GM19328 (cell line): Measurements from ENCODE around the gene AFF3.
"Not testable (repeated sequence)": the region's sequence is repeated elsewhere in the genome, so short reads cannot be mapped to it uniquely, and the experiment has no call there.

ENCODE experiments used
- ATAC-seq: cut with Tn5 transposase; IDR thresholded peaks from one replicate; pipeline ENCODE4 v1.9.1; 2021; ENCODE audit warnings: mild to moderate bottlenecking, moderate library complexity; ENCODE audit not compliant: unreplicated experiment

Gene AFF3

DNA sequence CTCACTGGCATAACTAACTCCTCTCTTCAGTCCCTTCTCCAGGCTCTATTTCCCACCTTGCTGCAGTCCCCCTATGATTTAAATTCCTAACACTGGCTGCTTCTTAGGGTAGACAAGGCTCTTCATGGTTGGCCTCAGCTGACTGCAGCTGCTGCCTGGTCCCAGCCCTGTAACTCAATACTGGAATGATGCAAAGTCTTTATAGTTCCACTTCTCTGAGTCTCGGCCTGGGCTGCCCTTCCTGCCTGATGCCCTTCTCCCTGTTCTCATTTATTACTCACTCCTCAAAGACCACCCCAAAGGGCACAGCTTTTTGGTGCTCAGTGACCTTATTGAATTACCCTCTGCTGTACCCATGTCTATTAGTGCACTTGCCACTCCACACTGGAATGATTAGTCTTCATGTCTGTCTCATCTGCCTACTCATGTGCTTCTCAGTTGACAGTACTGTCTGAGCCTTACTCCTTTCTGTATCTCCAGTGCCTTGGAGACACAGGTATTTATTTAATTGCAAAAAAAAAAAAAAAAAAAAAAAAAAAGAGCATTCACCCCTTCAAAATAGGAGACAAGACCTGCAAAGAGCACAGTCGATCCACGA, 453.1 kb downstream of the AFF3 start:
- no peak for ATAC-seq

DNA sequence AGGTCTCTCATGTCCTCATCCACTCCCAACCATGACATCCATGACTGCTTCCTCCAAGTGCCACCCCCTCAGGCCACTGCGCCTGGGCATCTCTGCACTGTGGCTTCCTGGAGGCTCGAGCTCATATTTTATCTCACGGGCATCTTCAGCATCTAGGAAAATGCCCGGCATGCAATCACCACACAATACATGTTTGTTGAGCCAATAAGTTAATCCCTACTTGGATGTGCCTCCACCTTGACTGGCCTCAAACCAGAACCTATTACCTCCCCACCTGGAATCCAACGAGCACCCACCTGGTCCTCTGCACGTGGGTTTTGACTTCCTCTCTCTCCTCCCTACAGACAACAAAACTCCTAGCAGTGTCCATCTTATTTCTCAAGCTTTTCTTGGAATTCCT, 453.7 kb downstream of the AFF3 start:
- ATAC-seq: no peak

DNA sequence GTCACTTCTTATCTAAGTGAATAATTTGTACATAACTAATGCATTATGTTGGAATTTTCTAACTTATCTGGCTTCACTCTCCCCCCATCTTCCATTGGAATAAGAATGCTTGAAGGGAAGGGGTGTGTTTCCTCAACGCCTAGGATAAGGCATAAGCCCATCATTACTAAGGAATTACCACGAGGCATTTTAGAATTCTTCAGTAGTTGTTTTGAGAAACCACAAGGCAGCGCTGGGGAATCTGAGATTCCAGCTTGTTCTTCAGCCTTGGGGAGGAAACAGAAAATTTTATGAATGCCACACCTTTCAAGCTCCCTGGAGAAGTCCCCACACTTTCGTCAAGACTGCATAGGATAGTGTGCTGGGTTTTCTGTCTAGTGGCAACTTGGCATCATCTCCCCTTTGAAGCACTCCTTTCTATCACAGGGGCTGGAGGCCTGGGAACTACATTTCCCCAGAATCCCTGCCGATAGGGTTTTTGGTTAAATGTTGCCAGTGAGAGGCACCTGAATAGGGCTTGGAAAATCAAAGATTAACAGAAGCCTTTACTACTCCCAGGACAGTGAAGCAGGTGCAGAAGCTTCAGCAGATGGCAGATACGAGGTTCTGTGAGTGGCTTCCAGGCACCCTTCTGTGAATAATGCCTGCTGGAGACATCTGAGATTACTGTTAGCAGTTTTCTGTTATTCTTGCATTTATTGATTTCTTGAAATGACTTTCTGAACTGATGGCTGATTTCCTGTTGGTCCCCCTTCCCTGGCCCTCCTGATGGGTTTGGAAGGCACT, 459.9 kb downstream of the AFF3 start:
- no peak for ATAC-seq

DNA sequence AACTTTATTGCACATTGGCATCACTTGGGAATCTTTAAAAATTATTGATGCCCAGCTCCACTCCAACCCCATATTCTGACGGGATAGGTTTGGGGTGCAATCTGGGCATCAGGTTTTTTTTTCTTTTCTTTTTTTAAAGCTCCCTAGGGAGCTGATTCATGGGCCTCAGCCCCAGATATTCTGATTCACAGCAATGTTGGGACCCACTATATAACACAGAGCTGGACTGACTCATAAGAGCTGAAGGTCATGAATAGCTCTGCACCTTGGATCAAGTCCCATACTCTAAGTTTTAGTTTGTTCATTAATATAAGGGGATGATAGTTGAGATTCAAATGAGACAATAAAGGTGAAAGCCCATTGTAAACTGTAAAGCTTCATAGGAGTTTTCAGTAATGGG, 461.4 kb downstream of the AFF3 start:
- ATAC-seq: no peak

DNA sequence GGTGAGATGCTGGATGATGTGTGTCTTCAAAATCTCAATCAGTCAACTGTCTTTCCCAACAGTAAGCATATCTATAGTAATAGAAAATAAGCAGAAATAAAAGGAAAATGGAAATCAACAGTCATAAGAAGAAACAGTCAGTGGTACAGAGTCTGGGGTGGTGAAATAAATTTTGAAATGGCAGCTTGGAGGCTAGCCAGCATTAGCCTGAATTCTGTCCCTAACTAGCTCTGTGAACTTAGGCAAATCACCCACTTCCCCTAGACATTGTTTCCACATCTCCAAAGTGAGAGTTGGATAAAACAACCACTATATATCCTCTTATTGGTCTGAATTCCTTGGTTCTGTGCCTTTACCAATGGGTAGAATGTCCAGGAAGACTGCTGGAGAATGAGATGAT, 462.9 kb downstream of the AFF3 start:
- ATAC-seq: no peak

DNA sequence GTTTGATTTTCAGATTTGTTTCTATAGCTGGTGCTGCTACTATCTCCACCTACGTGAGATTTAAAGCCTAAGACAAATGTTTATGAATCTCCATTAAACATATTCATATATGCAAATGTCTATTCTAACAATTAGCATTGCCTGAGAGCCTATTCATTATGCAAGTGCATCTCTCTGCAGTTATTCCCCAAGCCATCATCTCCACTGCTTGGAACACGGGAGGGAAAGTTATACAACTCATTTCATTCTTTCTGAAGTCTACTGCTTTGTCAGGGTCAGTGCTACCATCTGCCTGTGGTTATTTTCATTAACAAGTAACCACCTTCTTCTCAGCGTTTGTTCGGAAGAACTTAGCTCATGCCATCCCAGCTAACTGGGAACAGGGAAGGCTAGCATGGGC, 463.8 kb downstream of the AFF3 start:
- ATAC-seq: no peak

DNA sequence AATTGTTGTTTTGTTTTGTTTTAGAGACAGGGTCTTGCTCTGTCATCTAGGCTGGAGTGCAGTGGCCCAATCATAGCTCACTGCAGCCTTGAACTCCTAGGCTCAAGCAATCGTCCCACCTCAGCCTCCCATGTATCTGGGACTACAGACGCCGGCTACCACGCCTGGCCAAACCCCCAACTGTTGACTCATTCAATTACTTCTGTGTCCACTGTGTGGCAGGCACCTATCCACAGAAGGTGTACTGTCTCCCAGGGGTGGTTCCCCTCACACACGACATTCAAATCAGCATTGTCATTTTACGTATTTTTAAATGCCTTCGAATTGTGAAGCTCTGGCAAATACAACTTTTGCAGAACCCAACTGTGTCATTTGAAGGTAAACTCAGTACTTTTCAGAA, 464.6 kb downstream of the AFF3 start:
- ATAC-seq: no peak

DNA sequence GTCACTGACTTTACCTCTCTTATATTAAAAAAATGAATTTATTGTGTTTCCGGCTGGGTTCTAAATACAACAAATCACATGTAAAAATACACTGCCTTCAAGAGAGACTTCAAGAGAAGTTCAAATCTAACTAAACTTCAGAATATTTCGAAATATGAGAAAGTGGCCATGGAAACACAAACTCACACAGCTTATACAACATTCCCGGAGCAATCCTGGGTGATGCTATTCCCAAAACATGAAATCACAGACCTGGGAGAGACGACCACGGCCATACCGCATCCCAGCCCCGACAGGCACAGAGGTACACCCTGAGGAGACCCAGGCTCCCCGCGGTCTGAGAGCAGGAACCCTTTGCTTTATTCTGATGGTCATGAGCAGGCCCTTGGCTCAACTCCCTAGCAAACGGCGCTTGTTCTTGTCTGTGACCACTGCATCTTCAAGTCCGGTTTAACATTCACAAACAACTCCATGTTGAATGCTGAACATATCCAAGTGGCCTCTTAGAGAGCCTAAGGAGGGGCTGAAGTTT, 467.2 kb downstream of the AFF3 start:
- ATAC-seq: no peak

DNA sequence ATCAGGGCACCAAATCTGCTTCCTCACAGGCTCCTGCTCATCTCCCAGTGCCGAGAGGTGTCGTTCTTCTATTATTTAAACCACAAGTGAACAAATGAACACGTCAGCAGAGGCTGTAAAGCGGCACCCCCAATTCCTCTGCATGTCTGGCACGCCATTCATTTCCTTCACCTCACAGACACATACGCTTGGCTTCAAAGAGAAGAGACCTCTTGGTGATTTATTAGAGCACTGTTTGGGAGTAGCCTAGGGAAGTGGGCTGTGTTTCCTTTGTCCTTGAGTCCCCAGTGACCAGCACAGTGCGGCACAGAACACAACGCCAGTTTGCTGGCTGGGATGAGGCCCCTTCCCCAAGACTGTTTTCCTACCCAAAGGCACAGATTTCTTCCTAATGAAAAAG, 468.3 kb downstream of the AFF3 start:
- ATAC-seq: no peak

DNA sequence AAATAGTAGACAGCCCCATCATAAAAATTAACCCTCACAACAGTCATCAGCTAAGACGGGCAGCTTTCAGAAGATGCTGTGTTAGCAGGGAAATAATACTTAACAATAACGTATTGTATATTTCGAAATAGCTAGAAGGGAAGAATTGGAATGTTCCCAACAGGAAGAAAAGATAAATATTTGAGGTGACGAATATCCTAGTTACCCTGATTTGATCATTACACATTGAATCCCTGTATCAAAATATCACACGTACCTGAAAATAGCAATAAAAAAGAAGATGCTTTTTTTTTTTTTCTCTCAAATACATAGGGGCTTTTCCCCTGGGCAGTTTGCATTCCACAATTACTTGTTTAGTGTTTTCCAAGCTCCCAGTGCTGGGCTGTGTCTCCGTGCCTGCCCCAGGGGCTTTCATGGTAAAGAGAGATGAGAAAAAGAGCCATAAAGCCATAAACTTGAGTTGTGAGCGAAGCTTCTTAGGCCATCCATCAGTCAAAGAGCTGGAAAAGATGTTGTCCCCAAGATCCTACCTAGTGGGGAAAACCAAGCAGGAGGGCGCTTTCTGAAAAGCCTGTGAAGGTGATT, 469.5 kb downstream of the AFF3 start:
- no peak for ATAC-seq

DNA sequence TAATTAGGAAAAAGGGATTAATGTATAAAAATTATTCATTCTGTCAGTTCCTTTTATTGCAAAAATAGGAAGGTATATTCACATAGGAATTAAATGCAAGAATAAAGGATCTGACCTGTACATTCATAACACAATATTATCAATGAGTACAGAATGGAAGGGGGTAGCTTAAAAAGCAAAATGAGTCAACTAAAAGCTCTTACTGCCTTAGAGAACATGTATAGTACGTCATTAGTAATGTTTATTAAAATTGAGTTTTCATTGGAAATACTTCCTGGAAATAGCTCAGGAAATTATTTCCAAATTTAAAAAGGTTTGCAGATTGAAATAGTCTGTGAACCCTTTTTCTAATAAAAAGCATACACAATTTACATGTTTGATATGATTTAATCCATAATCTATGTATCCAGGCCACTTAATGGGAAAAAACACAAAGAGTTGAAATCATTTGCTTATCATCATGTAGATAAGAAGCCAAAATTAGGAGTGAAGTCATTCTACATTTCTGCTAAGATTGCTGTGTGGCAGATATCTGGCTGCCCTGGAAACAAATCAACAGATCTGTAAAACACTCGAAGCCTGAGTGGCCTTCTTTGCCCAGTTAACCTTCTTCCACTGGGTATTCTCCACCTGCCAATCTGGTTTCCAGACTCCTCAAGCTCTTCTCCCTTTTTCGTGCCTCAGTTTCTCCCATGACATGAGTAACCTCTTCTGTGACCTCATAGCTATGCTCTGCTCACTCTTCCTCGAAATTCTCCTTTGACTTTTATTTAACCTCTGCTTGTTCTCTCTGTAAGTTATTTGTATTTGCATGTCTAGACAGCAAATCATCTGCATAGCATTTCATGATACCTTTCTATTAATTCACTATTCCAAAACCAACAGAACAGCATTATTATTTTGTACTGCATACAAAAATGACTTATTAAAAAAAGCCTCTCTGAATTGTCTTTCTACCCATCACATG, 471.3 kb downstream of the AFF3 start:
- no peak for ATAC-seq

DNA sequence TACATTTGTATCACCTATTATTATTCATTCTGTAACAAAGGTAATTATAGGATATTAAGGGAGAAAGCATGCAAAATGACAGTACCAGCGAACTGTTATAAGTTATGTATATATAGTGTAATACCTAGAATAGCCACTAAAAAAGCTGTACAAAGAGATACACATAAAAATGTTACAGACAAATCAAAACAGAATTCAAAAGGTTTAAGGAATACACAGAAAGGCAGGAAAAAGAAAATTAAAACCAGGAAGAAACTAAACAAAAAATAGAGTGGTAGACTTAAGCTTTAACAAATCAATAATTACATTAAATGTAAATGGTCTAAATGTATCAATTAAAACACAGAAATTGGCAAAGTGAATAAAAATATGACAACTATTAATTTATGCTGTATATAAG, 476.1 kb downstream of the AFF3 start:
- no peak for ATAC-seq

DNA sequence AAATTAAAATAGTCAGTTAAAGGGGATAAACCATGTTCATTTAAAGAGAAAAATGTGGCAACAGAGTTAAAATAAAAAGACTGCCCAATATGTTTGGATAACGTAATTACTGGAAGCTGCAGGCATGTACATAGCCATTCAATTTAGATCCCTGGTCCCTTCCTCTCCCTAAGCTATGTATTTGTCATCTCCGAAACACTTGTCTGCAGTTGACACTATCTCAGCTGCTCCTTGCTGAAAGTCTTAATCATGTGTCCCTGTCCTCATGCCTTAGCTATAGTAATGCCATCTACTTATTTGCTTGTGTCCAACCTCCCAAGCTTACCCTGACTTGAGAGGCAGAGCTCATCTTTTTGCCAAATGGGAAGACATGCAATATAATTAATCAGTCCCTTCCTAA, 478.7 kb downstream of the AFF3 start:
- ATAC-seq: no peak

DNA sequence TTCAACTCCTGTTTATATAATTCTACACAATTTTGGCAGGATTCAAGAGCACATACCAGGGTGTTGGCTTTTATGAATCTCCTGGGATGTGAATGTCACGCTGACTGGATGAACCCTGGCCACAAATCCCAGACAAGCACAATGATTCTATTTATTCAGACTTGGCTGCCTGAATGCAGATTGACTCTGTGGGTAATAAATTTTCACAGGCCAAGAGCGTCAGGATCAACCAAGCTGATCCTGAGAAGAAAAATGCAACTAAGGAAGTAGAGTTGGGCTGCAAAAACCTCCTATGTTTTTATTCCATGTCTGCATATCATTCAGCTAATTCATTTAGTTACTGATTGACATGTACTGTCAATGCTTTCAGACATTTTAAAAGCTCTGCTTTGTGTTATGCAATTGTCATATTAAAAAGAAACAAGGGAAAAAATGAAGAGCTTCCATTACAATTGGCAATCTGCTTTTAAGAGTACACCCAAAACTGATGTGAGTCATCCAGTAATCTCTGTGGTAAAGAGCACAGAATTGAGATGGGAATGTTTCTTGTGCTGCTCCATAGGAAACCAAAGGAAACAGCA, 479.5 kb downstream of the AFF3 start:
- ATAC-seq: no peak

DNA sequence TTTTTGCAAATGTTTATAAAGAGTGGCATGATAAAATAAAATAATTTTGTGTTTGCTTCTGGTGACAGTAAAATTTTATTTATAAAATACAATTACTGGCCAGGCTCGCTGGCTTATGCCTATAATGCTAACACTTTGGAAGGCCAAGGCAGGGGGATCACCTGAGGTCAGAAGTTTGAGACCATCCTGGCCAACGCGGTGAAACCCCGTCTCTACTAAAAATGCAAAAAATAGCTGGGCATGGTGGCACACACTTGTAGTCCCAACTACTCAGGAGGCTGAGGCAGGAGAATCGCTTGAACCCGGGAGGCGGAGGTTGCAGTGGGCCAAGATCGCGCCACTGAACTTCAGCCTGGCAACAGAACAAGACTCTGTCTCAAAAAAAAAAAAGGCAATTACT, 480.6 kb downstream of the AFF3 start:
- ATAC-seq: not testable (repeated sequence)

DNA sequence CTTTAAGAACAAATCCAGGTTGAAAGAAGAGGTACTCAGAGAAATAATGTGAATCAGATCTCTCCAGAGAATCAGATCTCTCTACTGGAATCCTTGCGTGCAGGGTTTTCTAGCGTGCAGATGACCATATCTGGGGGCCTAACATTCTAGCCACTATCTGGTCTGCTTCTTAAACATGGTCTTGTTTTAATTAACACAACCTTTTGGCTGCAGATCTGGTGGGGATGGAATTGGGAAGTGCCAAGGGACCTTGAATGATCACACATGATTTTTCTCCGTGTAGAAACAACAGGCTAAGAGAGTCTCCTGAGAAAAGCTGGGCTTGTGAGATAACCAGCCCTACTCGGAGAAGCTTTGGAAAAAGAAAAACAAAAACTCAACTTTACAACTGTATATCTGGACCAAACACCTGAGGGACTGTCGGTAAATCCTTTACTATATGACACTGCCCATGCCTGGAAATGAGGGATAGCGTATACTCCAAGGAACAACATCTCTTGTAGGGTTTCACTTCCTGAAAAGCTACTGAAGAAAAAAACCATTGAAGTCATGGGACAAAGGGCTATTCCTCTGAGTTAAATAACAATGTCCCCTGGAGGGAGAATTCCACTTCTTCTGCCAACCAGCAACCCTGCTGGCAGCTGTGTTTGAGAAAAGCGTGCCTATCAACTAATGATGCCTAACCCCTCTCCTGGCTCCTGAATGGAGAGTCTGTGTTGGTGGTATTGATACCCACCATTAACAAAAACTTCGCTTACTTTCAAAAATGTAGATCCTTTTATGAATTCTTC, 481.6 kb downstream of the AFF3 start:
- no peak for ATAC-seq

DNA sequence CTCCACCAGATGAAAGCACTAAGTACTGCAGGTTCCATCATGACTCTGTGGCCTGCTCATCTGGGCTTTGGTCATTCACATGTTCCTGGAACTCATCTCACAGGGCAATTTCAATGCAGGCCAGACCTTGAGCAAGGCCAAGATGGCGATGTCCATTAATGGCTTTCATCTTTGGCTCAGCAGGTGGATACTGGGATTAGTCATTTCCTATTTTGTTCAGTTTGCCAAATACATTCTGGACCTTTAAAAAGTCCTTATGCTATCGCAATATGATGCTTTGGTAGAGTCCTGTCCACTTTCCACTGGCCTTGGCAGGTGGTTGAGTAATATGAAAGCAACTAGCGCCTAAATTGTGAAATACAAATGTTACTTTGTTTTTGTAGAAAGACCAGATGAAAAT, 482.5 kb downstream of the AFF3 start:
- no peak for ATAC-seq

DNA sequence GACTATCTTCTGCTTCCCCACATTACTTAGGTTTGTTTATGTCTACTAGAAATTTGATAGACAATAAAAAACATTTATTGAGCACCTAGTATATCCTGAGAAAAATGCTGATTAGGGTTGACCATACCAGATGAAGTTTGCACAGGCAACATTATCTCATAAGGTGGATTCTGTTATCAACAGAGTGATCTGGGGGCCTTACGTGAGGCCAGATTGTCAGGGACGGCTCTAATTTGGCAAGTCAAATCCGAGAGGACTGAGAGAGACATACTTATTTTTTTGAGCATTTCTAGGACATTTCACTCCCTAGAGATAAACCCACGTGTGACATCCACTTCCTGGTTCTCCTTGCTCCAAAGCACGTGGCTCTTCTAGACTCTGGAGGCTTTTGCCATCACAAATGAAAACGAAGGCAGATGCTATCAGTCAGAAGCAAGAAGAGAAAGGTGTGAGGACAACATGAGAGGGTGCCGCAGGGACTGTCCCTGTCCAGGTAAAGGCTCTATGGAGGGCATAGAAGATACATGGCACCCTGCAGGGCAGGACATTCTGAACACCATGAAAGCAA, 484.6 kb downstream of the AFF3 start:
- no peak for ATAC-seq

DNA sequence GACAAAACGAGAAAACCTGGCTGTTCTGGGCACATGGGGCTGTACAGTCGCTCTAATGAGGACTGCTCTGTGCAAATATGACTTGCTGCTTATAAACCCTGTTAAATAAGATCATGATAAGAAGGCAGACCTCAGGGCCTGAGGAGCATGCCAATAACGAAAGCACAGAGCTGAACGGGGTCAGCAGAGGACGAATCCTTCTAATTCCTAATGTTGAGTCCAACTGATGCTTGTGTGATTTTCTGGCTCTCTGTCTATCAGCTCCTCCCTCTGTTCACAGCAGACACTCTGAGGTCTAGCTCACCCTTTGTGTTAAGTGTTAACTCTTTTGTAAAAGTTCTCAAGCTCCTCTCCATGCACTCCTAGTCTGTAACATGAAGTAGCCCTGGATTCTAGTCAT, 485.4 kb downstream of the AFF3 start:
- no peak for ATAC-seq

DNA sequence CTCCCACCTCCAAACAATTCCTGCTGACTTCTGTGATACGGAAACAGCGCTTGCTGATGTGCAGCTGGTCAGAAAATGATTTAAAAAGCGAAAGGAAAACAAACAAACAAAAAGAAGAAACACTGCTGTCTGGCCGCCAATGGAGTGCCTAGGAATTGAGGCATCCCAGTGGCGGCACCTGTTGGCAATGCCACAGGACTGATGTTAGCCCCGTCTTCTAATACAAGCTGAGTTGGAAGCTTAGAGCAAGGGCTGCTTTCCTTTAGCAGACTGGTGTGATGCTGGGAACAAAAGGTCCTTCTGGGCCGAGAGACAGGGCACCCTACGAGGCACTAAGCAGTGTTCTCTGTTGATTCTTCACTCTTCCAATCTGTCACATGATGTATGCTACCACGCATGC, 489.0 kb downstream of the AFF3 start:
- no peak for ATAC-seq
